ENCODE data around the gene RAMP2. TPM values are rescaled to one million over a fixed set of nuclear protein-coding genes. Genes with fewer than 3 reads are reported as not detected.

Gene RAMP2
- total and polyA plus RNA-seq, 2 experiments from 2014 or later = 8.8 to 29.5 TPM

DNA sequence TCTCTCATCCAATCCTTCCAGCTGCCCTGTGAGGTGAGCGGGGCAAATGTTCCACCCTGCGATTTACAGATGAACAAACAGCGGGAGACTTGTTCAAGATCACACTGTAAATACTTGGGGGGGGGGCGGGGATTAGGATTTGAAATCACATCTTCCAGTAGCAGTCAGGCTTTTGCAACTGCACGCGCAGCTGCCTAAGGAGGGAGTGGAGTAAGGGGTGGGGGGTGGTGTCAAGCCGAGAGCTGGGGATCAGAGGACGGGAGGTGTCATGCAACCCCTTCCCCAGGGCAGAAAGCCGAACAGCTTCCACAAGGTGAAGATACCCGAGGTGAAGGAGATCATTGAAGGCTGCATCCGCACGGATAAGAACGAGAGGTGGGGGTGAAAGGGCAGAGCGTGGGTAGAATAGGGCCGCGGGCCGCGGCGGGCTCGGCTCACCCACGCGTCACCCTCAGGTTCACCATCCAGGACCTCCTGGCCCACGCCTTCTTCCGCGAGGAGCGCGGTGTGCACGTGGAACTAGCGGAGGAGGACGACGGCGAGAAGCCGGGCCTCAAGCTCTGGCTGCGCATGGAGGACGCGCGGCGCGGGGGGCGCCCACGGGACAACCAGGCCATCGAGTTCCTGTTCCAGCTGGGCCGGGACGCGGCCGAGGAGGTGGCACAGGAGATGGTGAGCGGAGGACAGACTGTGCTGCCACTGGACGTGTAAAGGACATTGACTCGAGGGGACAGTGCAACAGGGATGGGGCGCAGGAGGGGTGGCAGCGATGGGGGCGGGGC, 24.0 kb downstream of the RAMP2 start:
- Histone ChIP-seq H3K27me3 (ENCODE audit: insufficient read depth) (peaks cover 34% of the 10 kb centered on the region), H3F3A (replicated peaks; ENCODE audit: low read depth) (peaks cover 2% of the 10 kb centered on the region; the same call in 1 of the 2 replicates), H3K9me2 (ENCODE audit: insufficient read depth) (no peaks in the 10 kb centered on the region), H3K4me1 (ENCODE audit: insufficient read depth) (peaks cover 21% of the 10 kb centered on the region; the same call in 1 of the 2 replicates), H4K20me1 (replicated peaks; ENCODE audit: insufficient read depth) (no peaks in the 10 kb centered on the region), H2AFZ (no peak overlapping the region), H3K79me2 (replicated peaks; ENCODE audit: insufficient read depth) (no peaks in the 10 kb centered on the region), H3K4me2 (no peak overlapping the region), H3K4me3 (no peak overlapping the region), H3K27ac (ENCODE audit: low read depth) (no peak overlapping the region), H3K36me3 (ENCODE audit: insufficient read depth) (no peaks in the 10 kb centered on the region)
- H3K36me3 Mint-ChIP-seq (ENCODE audit: low read depth) = no peaks in the 10 kb centered on the region; the same call in 2 of the 3 replicates
- H3K4me1 Mint-ChIP-seq = peaks cover 16% of the 10 kb centered on the region
- H3K27me3 Mint-ChIP-seq (ENCODE audit: insufficient read depth, low read depth, poor library complexity) = peaks cover 38% of the 10 kb centered on the region
- no peak for ATAC-seq
- H3K4me3 Mint-ChIP-seq = no peak overlapping the region
- DNase-seq (ENCODE audit: low spot score) = no peak
- TF ChIP-seq POLR2AphosphoS5 (IDR thresholded peaks at IDR 0.05; ENCODE audit: low read depth) = no peak
- H3K9me3 Mint-ChIP-seq = no peaks in the 10 kb centered on the region; the same call in 2 of the 3 replicates
- H3K27ac Mint-ChIP-seq = no peak overlapping the region

DNA sequence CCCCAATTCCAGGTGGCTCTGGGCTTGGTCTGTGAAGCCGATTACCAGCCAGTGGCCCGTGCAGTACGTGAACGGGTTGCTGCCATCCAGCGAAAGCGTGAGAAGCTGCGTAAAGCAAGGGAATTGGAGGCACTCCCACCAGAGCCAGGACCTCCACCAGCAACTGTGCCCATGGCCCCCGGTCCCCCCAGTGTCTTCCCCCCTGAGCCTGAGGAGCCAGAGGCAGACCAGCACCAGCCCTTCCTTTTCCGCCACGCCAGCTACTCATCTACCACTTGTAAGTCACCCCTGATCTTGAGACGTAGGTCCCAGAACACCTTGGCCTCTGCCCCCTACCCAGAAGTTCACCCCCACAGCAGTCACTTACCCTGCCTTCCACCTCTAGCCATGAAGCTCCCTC, 26.2 kb downstream of the RAMP2 start:
- peaks cover 24% of the 10 kb centered on the region for H3K27me3 Mint-ChIP-seq (ENCODE audit: insufficient read depth, low read depth, poor library complexity)
- no peak overlapping the region for H3K27ac ChIP-seq (ENCODE audit: low read depth)
- H3K9me2 ChIP-seq (ENCODE audit: insufficient read depth) = no peaks in the 10 kb centered on the region
- H3K79me2 ChIP-seq (replicated peaks; ENCODE audit: insufficient read depth) = no peaks in the 10 kb centered on the region
- H3K27ac Mint-ChIP-seq = no peak overlapping the region
- no peak overlapping the region for H3K4me2 ChIP-seq
- no peaks in the 10 kb centered on the region for H3K36me3 ChIP-seq (ENCODE audit: insufficient read depth)
- H3F3A ChIP-seq (replicated peaks; ENCODE audit: low read depth) = no peaks in the 10 kb centered on the region
- DNase-seq (ENCODE audit: low spot score) = no peak
- no peaks in the 10 kb centered on the region; the same call in 2 of the 3 replicates for H3K9me3 Mint-ChIP-seq
- H2AFZ ChIP-seq = no peak overlapping the region
- no peaks in the 10 kb centered on the region; the same call in 2 of the 3 replicates for H3K36me3 Mint-ChIP-seq (ENCODE audit: low read depth)
- no peak for ATAC-seq
- H3K4me3 ChIP-seq = no peak overlapping the region
- H3K4me3 Mint-ChIP-seq = no peak overlapping the region
- no peaks in the 10 kb centered on the region for H4K20me1 ChIP-seq (replicated peaks; ENCODE audit: insufficient read depth)
- peaks cover 12% of the 10 kb centered on the region; the same call in 1 of the 2 replicates for H3K4me1 ChIP-seq (ENCODE audit: insufficient read depth)
- H3K27me3 ChIP-seq (ENCODE audit: insufficient read depth) = peaks cover 18% of the 10 kb centered on the region
- H3K4me1 Mint-ChIP-seq = peaks cover 12% of the 10 kb centered on the region
- TF ChIP-seq, protein P1, sequence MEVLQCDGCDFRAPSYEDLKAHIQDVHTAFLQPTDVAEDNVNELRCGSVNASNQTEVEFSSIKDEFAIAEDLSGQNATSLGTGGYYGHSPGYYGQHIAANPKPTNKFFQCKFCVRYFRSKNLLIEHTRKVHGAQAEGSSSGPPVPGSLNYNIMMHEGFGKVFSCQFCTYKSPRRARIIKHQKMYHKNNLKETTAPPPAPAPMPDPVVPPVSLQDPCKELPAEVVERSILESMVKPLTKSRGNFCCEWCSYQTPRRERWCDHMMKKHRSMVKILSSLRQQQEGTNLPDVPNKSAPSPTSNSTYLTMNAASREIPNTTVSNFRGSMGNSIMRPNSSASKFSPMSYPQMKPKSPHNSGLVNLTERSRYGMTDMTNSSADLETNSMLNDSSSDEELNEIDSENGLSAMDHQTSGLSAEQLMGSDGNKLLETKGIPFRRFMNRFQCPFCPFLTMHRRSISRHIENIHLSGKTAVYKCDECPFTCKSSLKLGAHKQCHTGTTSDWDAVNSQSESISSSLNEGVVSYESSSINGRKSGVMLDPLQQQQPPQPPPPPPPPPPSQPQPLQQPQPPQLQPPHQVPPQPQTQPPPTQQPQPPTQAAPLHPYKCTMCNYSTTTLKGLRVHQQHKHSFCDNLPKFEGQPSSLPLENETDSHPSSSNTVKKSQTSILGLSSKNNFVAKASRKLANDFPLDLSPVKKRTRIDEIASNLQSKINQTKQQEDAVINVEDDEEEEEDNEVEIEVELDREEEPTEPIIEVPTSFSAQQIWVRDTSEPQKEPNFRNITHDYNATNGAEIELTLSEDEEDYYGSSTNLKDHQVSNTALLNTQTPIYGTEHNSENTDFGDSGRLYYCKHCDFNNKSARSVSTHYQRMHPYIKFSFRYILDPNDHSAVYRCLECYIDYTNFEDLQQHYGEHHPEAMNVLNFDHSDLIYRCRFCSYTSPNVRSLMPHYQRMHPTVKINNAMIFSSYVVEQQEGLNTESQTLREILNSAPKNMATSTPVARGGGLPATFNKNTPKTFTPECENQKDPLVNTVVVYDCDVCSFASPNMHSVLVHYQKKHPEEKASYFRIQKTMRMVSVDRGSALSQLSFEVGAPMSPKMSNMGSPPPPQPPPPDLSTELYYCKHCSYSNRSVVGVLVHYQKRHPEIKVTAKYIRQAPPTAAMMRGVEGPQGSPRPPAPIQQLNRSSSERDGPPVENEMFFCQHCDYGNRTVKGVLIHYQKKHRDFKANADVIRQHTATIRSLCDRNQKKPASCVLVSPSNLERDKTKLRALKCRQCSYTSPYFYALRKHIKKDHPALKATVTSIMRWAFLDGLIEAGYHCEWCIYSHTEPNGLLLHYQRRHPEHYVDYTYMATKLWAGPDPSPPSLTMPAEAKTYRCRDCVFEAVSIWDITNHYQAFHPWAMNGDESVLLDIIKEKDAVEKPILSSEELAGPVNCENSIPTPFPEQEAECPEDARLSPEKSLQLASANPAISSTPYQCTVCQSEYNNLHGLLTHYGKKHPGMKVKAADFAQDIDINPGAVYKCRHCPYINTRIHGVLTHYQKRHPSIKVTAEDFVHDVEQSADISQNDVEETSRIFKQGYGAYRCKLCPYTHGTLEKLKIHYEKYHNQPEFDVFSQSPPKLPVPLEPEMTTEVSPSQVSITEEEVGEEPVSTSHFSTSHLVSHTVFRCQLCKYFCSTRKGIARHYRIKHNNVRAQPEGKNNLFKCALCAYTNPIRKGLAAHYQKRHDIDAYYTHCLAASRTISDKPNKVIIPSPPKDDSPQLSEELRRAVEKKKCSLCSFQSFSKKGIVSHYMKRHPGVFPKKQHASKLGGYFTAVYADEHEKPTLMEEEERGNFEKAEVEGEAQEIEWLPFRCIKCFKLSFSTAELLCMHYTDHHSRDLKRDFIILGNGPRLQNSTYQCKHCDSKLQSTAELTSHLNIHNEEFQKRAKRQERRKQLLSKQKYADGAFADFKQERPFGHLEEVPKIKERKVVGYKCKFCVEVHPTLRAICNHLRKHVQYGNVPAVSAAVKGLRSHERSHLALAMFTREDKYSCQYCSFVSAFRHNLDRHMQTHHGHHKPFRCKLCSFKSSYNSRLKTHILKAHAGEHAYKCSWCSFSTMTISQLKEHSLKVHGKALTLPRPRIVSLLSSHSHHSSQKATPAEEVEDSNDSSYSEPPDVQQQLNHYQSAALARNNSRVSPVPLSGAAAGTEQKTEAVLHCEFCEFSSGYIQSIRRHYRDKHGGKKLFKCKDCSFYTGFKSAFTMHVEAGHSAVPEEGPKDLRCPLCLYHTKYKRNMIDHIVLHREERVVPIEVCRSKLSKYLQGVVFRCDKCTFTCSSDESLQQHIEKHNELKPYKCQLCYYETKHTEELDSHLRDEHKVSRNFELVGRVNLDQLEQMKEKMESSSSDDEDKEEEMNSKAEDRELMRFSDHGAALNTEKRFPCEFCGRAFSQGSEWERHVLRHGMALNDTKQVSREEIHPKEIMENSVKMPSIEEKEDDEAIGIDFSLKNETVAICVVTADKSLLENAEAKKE (CRISPR knock-in tag; IDR thresholded peaks at IDR 0.05) = no peak
- TF ChIP-seq STAT1 (IDR thresholded peaks at IDR 0.05; ENCODE audit: unreplicated experiment) = no peak
- TF ChIP-seq EZH2 (IDR thresholded peaks at IDR 0.05; ENCODE audit: low read depth, unreplicated experiment) = no peak
- TF ChIP-seq EZH2phosphoT487 (IDR thresholded peaks at IDR 0.05; ENCODE audit: unreplicated experiment) = no peak
- TF ChIP-seq ZNF114 (CRISPR knock-in tag; IDR thresholded peaks at IDR 0.05) = no peak
- no peak for TF ChIP-seq NANOG (IDR thresholded peaks at IDR 0.05; ENCODE audit: borderline replicate concordance)
- TF ChIP-seq, protein P2, sequence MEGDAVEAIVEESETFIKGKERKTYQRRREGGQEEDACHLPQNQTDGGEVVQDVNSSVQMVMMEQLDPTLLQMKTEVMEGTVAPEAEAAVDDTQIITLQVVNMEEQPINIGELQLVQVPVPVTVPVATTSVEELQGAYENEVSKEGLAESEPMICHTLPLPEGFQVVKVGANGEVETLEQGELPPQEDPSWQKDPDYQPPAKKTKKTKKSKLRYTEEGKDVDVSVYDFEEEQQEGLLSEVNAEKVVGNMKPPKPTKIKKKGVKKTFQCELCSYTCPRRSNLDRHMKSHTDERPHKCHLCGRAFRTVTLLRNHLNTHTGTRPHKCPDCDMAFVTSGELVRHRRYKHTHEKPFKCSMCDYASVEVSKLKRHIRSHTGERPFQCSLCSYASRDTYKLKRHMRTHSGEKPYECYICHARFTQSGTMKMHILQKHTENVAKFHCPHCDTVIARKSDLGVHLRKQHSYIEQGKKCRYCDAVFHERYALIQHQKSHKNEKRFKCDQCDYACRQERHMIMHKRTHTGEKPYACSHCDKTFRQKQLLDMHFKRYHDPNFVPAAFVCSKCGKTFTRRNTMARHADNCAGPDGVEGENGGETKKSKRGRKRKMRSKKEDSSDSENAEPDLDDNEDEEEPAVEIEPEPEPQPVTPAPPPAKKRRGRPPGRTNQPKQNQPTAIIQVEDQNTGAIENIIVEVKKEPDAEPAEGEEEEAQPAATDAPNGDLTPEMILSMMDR (conservative IDR thresholded peaks at IDR 0.05; ENCODE audit: low read depth in 2 of 2) = no peak
- TF ChIP-seq, protein P3, sequence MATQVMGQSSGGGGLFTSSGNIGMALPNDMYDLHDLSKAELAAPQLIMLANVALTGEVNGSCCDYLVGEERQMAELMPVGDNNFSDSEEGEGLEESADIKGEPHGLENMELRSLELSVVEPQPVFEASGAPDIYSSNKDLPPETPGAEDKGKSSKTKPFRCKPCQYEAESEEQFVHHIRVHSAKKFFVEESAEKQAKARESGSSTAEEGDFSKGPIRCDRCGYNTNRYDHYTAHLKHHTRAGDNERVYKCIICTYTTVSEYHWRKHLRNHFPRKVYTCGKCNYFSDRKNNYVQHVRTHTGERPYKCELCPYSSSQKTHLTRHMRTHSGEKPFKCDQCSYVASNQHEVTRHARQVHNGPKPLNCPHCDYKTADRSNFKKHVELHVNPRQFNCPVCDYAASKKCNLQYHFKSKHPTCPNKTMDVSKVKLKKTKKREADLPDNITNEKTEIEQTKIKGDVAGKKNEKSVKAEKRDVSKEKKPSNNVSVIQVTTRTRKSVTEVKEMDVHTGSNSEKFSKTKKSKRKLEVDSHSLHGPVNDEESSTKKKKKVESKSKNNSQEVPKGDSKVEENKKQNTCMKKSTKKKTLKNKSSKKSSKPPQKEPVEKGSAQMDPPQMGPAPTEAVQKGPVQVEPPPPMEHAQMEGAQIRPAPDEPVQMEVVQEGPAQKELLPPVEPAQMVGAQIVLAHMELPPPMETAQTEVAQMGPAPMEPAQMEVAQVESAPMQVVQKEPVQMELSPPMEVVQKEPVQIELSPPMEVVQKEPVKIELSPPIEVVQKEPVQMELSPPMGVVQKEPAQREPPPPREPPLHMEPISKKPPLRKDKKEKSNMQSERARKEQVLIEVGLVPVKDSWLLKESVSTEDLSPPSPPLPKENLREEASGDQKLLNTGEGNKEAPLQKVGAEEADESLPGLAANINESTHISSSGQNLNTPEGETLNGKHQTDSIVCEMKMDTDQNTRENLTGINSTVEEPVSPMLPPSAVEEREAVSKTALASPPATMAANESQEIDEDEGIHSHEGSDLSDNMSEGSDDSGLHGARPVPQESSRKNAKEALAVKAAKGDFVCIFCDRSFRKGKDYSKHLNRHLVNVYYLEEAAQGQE (IDR thresholded peaks at IDR 0.05; ENCODE audit: unreplicated experiment) = no peak
- no peak for TF ChIP-seq JUNB (IDR thresholded peaks at IDR 0.05; ENCODE audit: unreplicated experiment)
